ENCODE data around the gene DPP4. TPM values are rescaled to one million over a fixed set of nuclear protein-coding genes. Genes with fewer than 3 reads are reported as not detected.

The DPP4 gene
- total RNA-seq: 0.56 TPM

DNA sequence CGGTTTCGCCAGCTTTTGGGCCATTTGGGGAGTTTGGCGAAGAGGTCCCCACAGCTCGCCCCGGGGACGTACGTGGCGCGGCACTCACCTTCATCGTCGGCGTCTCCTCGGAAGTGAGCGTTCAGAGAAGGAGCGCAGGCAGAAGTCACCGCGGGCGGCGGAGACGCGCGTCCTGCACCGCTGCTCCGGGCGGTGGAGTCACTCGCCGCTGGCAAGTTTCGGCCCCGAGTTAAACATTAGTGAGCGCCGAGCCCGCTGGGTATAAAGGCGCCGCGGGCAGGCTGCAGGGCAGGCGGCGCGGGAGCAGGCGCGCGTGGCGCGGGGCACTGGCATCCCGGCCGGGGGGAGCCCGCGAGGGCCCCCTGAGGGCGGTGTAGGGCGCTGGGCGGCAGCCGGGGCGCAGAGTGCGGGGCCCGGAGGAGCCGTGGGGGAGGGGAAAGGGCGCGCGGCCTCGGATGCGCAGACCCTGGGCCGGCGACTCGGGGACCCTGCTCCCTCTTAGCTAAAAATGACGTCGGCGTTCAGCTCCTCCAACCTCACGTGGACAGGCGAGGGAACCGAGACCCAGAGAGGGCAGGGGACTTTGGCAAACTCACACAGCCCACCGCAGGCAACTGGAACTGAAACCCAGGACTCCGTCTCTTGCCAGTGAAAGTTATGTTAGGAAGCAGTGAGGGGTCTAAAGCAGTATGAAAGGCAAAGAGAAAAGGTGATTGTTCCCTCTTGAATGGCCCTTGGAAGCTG is at the start of gene DPP4:
Gene DPP4 (minus strand): TSS at position 328 of the 744 bp plus-strand sequence. CDS start 234 bp downstream, at position 94.
- ATAC-seq: peak; percentile 70

DNA sequence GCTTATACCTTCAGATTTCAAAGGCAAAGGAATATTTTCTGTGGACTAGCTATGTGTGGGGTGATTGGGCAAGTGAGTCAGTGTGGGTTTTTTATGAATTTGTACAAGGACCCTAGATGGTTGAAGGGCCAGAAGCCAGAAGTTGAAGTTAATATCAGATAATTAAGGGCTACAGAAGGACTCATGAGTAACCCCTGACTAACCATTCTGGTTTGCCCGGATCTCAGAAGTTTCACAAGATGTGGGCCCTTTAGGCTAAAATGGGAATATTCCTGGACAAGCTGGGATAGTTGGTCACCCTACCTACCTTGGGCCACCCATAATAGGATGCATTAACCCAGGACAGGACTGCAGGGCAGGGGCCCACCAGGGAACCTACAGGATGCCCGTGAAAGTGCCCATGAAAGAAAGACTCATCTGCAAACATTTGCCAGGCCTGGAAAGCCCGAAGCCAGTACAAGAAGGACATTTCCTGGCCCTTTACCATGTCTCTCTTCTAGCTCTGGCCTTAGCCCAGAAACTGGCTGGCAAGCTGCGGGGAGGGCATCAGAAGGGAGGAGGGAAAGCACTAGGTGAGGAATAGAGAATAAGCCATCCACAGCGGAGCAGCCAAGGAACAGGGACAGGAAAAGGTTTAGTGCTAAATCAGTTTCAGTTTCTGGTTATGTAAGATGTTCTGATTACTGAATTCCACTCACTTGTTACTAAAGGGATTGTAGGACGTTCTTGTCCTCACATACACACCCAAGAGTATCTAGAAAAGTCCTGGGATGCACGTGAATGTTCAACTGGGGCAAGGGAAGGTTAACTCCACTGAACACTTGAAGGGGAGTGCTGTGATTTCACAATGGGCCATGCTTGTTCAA is 44.4 kb upstream of the DPP4 start:
- peak; percentile 65 for ATAC-seq

DNA sequence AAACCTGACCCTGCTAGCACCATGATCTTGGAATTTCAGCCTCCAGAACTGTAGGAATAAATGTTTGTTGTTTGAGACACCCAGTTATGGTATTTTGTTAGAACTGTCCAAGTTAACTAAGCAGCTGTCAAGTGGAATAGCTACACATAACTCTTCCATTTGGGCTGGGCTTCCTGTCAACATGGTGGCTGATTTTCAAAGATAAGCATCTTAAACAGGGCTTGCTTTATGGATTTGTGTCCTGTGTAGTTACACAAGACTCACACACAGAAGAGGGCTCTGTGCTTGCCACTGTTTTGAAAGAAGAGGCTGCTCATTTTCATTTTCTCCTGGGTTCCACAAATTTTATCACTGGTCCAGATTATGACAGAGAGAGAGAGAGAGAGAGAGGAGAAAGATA is 42.3 kb upstream of the DPP4 start:
- no peak for ATAC-seq

DNA sequence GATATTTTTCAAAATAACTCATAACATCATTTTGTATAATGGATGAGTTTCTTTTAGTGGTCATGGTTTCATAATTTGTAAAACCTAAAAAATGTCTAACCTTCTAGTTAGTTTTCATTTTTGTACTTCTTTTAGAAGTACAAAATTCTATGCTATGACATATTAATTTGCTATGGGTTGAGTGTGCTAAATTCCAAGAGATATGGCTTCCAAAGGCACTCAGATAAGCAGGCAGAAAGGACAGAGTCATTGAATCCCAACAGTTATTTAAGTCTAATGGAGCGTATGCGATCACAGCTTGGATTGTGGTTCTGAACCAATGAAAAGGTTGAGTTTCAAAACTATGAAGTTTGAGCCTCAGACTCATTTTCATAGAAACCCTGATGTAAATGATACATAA is 41.1 kb upstream of the DPP4 start:
- ATAC-seq: no peak

- no peak for ATAC-seq
Measured at GRCh38 chr2:162114271-162114670, 40.3 kb upstream of the DPP4 start.

GRCh38 chr2:162113776-162114168 is 39.8 kb upstream of the DPP4 start:
- ATAC-seq: peak; percentile 63

DNA sequence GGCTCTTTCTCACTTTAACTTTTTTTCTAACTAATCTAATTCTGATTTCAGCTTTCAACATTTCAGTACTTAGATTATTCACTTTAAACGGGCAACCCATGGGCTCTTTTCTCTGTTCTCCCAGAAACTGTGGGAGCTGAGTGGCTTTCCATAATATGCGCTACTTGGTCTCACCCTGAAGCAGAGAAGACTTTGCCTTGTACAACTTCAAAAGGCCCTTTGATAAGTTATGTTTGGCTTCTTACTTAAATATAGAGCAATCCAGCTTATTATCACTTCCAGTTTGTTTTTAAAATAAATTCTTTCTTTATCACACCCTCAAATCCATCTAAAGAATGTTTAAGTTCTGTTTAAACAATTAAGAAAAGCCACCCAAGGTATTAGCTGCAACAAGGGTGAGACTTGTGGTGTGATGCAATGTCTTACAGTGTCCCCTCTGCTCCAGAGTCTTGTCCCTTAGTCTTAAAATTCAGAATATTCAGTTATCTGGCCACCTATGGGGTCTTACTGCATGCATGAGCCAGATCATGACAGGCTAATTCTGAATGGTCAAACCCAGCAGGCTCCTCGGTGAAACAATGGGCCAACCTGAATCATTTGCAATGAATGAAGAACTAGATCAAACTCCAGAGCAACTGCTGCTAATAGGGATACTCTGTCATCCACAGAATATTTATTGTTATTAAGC is 39.2 kb upstream of the DPP4 start:
- ATAC-seq: peak; percentile 7

- ATAC-seq: peak; percentile 89
Measured at GRCh38 chr2:162111958-162112850, 38.2 kb upstream of the DPP4 start.

GRCh38 chr2:162107361-162107901 is 33.4 kb upstream of the DPP4 start:
- ATAC-seq: no peak

DNA sequence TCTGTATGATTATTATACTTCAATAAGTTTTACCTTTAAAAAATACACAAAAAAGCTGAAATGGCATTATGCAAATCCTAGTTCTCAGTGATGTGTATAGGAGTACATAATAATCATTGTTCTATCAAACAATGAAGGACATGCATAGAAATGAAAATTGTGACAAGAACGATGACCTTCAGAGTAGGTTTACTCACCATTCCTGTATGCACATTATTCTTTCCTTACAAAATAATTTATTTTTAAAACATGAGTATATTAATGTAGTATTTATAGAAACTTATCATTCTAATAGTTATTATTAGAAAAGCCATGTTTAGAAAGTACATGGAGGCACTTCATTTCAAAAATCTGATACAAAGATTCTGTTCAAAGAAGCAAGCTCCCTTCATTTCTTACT is 32.7 kb upstream of the DPP4 start:
- no peak for ATAC-seq

GRCh38 chr2:162106146-162106551 is 32.1 kb upstream of the DPP4 start:
- ATAC-seq: no peak

DNA sequence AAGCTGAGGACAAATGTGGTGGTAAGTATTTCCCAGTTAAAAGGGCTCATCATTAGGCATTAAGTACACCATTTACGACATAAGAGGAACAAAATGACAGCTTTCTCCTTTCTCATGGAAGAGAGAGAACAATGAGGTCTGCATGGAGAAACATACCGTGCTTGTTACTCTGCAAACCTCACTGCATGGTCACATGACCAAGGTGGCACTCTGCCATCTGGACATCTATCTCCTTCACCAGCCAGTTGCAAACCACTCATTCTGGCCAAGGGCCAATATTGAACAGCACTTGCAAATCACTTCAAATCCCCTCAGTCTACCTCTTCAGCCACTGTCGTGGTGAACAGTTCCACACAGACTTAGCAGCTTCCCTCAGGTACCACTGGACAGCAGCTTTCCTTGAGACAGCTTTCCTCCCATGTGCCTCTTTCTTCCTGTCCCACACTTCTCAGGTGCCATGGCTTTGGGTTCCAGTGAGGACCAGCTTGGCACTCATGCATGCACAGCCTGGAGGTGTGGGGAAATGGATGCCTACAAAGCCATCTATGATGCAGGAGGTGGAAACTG is 29.5 kb upstream of the DPP4 start:
- no peak for ATAC-seq

DNA sequence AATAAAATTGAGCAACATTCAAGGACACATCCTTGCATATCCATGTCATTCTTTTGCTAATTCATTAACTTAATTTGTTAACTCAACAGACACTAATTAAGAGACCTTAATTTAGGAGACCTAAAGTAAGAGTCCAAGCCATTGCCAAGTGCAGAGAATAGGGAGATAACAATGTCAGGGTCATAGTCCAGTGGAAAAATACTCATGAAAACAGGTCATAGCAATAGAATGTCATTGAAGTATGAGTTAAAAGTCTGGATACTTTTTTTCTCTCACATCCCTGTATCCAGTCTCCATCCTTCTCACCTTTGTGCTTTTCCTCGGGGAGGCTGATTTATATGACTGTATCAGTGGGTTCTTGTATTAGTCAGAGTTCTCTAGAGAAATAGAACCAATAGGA is 26.6 kb upstream of the DPP4 start:
- ATAC-seq: no peak

GRCh38 chr2:162099836-162100235 is 25.8 kb upstream of the DPP4 start:
- ATAC-seq: no peak

GRCh38 chr2:162092658-162093556 is 18.9 kb upstream of the DPP4 start:
- ATAC-seq: peak; percentile 83

GRCh38 chr2:162092008-162092390 is 18.0 kb upstream of the DPP4 start:
- no peak for ATAC-seq

DNA sequence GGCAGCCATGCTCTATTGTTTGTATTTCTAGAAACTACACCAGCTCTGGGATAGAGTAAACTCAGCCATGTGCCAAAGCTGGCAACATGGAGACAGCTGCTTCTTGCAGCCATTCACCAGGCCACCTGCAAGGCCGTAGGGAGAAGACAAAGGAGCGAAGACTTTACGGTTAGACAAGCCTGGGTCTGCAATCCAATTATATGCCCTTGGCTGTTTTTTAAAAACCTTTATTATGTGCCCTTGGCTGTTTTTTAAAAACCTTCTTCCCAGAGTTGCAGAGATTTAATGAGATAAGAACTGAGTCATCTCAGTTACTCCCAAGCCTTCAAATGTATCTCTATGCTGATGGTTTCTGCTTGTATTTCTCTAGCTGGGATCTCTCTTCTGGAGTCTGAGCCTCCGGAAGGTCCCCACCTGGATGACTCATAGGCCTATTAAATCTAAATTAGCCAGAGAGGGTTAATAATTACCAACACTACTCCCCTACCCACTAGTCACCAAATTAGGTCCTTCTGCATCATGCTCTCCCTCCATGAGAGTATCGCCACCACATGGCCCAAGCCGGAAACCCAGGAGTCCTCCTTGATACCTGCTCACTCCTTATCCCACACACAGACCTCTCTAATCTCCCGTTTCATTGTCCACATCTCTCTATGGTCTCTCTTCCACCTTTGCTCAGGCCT is 17.5 kb upstream of the DPP4 start:
- peak; percentile 53 for ATAC-seq

DNA sequence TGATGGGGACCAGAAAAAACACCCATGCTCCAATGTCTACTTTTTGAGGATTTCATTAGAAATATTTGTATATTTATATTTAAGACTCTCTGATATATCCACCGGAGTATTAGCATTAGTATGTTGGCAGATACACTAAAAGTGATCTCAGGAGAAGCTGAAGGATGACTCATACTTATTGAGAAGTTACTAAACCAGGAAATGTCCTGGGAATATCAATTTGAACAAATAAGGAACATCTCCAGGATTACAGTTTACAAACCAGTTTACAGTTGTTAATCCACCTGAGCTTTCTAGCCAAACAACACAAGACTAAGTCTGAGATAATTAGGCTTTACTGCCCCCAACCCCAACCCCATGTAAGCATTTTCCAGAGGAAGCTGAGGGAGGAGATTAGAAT is 16.1 kb upstream of the DPP4 start:
- ATAC-seq: no peak

GRCh38 chr2:162086904-162087303 is 12.9 kb upstream of the DPP4 start:
- no peak for ATAC-seq

Data from esophagus mucosa (tissue), 1 donor.